Kidney capillary endothelial cell (primary cell): ENCODE measurements around the gene DBNDD2.

Experiments
- DNase-seq: peaks from one replicate; pipeline ENCODE4 v3.0.0-alpha.2; 2018; ENCODE audit warnings: low spot score

Gene DBNDD2

GRCh38 chr20:45387274-45387673, 20.8 kb upstream of the DBNDD2 start:
- DNase-seq, result no peak

- no peak for DNase-seq
Observed at GRCh38 chr20:45390931-45391330, 17.2 kb upstream of the DBNDD2 start.

DNA sequence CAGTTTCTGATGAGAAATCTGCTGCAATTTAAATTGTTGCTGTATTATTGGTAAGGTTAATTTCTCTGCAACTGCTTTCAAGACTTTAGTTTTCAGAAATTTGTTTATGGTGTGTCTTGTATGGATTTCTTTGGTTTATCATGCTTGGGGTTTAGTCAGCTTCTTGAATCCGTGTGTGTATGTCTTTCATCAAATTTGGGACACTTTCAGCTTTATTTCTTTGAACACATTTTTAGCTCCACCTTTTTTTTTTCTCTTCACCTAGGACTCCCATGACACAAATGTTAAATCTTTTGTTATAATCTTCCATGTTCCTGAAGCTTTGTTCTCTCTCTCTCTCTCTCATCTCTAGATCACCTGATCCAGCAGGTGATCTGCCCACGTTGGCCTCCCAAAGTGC, 16.5 kb upstream of the DBNDD2 start:
- DNase-seq, result no peak

DNA sequence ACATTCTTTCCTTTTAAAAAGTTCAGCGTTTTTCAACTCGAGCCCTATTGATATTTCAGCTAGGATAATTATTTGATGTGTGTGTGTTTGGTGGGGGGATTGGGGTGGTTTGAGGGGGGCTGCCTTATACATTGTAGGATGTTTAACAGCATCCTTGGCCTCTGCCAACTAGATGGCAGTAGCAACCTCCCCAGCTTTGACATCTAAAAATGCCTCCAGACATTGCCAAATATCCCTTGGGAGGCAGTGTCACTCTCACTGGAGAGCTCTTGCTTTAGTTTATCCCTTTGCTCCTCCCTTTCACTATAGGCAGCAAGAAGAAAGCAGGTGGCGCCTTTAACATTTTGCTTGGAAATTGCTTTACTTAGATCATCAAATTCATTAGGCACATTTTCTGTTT, 15.4 kb upstream of the DBNDD2 start:
- DNase-seq, result no peak

GRCh38 chr20:45394221-45395113, 13.6 kb upstream of the DBNDD2 start:
- no peak for DNase-seq

DNA sequence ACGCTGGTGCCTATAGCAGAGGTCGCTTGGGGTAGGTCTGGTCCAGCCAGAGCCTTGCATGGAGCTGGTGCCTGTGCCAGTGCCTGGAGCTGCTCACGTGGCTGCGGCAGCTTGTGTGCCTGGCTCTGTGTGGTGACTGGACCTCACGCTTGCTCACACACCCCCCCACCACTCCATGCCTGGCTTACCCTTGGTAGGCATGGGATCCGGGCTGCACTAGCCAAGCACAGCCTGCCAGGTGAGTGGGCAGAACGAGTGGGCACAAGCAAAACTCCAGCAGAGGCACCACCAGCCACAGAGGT, 13.0 kb upstream of the DBNDD2 start:
- no peak for DNase-seq

DNA sequence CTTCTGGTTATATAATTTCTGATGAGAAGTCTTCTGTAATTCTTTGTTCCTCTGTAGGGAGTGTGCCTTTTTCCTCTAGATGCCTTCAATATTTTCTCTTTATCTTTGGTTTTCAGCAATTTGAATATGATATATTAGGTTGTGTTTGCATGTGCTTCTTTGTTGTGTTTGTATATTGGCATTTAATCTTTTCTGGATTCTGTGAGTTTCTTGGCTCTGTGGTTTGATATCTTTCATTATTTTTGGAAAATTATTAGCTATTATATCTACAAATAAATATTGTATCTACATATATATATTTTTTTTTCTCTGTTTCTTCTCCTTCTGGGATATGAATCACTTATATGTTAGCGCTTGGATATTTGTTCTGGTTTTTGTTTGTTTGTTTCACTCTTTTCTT, 9.1 kb upstream of the DBNDD2 start:
- DNase-seq, result no peak

DNA sequence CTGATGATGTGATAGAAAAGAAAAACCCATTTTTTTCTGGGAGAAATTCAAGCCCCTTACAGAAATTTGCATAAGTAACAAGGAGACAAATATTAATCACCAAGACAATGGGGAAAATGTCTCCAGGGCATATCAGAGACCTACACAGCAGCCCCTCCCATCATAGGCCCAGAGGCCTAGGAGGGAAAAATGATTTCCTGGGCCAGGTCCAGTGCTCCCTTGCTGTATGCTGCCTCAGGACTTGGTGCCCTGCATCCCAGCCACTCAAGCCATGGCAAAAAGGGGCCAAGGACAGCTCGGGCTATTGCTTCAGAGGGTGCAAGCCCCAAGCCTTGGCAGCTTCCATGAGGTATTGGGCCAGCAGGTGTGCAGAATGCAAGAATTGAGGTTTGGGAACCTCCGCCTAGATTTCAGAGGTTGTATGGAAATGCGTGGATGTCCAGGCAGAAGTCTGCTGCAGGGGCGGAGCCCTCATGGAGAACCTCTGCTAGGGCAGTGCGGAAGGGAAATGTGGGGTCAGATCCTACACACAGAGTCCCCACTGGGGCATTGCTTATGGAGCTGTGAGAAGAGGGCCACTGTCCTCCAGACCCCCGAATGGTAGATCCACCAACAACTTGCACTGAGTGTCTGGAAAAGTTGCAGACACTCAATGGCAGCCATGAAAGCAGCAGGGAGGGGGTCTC, 7.6 kb upstream of the DBNDD2 start:
- no peak for DNase-seq

GRCh38 chr20:45402946-45403345, 5.1 kb upstream of the DBNDD2 start:
- no peak for DNase-seq

GRCh38 chr20:45404438-45404837, 3.7 kb upstream of the DBNDD2 start:
- no peak for DNase-seq

DNA sequence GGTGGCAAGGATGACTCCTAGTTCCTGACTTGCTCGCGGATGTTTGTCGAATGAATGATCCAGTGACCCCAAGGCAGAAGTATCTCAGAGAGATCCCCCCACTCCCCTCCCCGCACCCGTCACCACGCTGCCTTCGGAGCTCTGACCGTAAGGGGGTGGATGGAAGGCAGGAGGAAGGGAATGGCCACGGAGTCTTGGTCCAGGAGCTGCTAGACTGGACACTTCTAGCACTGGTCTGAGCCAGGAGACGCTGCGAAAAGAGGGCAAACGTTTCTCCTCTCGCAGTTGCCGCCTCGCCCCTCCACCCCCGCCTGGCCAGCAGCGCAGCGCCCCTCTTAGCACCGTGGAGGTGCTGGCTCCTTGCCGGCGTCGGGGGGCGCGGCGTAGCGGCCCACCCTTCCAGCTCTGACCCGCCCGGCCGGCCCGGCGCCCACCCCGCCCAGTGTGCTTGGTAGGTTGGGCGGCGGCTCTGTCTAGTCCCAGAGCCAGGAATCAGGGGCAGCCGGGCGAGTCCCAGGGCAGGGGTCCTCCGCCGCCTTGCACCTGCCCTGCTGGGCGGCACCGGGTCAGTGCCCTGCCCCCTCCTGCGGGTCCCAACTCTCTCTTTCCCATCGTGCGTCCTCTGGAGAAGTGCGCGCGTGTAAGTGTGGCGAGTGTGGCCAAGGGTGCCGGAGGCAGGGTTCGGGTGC, 2.4 kb upstream of the DBNDD2 start:
- no peak for DNase-seq

- DNase-seq, result no peak
Observed at GRCh38 chr20:45406260-45407066, 1.6 kb upstream of the DBNDD2 start.

DNA sequence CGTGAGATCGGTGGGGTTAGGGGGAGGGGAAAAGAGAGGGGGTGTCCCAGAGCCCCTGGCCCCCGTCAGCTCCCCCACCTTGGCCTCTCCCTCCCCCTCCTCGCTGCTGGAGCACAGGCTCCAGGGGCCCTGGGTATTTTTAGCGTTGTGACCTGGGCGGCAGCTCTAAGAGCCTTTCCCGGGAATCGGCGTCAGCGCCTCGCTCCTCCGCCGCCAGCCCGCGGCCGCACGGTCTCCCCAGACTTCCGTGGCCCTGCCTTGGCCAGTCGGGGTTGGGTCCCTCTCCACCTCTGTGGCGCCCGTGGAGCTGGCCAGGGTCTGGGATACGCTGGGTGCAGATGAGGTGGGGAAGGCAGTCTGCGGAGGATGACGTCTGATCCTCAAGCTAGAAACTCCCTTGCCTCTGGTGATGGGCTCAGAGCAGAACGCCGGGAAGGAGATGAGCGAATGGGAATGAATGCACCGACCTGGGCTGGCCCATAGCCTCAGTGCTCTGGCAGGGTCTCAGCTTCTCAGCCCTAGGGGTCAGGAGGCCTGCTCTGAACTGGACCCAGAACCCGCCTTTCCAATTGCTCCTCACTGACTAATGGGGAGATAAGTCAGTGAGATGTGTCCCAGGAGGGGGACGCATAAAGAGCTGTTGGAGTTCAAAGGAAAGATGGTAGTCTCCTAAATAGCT, 883 bp upstream of the DBNDD2 start:
- no peak for DNase-seq

DNA sequence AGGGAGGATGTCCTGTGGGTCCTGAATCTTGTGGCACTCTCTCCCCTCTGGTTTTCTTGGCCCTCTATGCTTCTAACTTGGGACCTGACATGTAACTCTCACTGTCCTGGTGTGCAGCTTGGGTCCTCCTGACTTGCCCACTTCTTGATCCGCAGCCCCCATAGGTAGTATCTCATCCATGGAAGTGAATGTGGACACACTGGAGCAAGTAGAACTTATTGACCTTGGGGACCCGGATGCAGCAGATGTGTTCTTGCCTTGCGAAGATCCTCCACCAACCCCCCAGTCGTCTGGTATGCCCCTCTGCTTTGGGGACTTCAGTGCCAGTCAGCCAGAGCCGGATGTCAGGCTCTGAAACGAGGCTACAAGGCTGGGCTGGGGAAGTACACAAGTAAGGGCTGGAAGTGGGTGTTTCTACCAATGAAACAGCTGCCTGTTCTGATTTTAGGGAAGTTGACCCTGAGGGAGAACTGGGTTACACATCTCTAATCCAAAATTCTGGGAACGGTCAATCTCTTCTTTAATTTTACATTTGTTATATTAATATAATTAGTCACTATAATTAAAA, 641 bp downstream of the DBNDD2 start:
- no peak for DNase-seq

GRCh38 chr20:45409521-45410272, 1.6 kb downstream of the DBNDD2 start:
- DNase-seq, result no peak

DNA sequence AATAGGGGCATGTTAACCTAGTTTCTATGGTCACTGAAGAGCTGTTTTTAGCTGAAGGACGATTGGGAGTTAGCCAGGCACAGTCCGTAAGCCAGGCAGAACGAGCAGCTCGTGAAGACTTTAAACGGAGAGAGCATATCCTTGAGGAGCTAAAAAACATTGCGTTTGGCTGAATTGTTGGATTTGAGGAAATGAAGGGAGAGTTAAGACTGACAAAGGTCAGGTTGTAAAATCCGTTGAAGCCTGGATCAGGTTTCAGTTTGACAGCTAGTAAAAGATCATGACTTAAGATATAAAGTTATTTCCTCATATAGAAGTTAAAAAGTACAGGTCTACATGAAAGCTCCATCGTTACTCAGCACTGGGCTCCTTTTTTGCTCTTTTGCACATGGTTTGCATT, 2.8 kb downstream of the DBNDD2 start:
- DNase-seq, result no peak

GRCh38 chr20:45412653-45413052, 4.6 kb downstream of the DBNDD2 start:
- no peak for DNase-seq

GRCh38 chr20:45413479-45413878, 5.4 kb downstream of the DBNDD2 start:
- no peak for DNase-seq

GRCh38 chr20:45415822-45416637, 7.9 kb downstream of the DBNDD2 start, which contains the start of gene PIGT:
Gene PIGT, plus strand, starts transcription at chr20:45416141. Its CDS starts 16 bp downstream, at chr20:45416157.
- DNase-seq, result peak; percentile 69

DNA sequence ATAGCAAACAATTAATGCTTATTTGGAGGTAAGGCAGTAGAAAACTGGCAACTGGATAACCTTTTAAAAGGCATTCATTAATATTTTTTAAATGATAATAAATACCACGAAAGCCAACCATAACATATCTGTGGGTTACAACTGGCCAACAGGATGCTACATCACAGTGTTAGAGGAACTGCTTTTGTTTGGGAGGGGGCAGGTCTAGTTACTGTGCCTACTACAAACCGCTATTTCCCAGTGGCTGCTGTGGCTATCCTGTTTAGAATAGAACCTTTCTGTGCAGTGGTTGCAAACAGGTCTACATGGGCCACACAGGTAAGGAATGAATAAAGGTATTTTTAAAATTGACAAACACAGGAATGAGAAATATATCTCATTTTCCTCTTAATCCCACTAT, 8.8 kb downstream of the DBNDD2 start:
- DNase-seq, result no peak
